Liver (tissue), 9 donors: ENCODE measurements around the gene CCL28. TPM values are rescaled to one million over a fixed set of nuclear protein-coding genes. Genes with fewer than 3 reads are reported as not detected.

Experiments
- DNase-seq: peaks from one replicate; pipeline ENCODE4 v3.0.0-alpha.2; 2017; ENCODE audit warnings: low spot score
- H3K27ac ChIP-seq, 2 donors: one replicate each; pipeline ENCODE4 v1.7.0; 2013; ENCODE audit warnings: inconsistent platforms in 2 of 2, low read length in 2 of 2, control low read depth in 1 of 2, low read depth in 1 of 2, mild to moderate bottlenecking in 1 of 2
- H3K27me3 ChIP-seq, 4 donors: one replicate each; pipeline versions ENCODE4 v1.6.1 to v1.7.0; 2013; ENCODE audit warnings: low read length in 3 of 4, inconsistent platforms in 1 of 4, mild to moderate bottlenecking in 1 of 4, moderate library complexity in 1 of 4; ENCODE audit not compliant: control insufficient read depth in 4 of 4, insufficient read depth in 4 of 4
- H3K36me3 ChIP-seq, 4 donors: one replicate each; pipeline versions ENCODE4 v1.6.1 to v1.7.0; 2013; ENCODE audit warnings: low read length in 3 of 4, mild to moderate bottlenecking in 3 of 4, low read depth in 1 of 4, moderate library complexity in 1 of 4; ENCODE audit not compliant: control insufficient read depth in 4 of 4, insufficient read depth in 3 of 4
- H3K4me1 ChIP-seq, 4 donors: one replicate each; pipeline versions ENCODE4 v1.6.1 to v1.7.0; 2013; ENCODE audit warnings: low read length in 3 of 4, mild to moderate bottlenecking in 3 of 4, moderate library complexity in 1 of 4; ENCODE audit not compliant: control insufficient read depth in 4 of 4, insufficient read depth in 4 of 4
- H3K4me3 ChIP-seq, 3 donors: one replicate each; pipeline versions ENCODE4 v1.6.1 to v1.7.0; 2013; ENCODE audit warnings: low read length in 3 of 3, control low read depth in 1 of 3, low read depth in 1 of 3, mild to moderate bottlenecking in 1 of 3
- H3K9ac ChIP-seq, 2 donors: one replicate each; pipeline ENCODE4 v1.7.0; 2013; ENCODE audit warnings: low read length in 2 of 2, mild to moderate bottlenecking in 2 of 2, moderate library complexity in 2 of 2, control low read depth in 1 of 2, low read depth in 1 of 2
- H3K9me3 ChIP-seq, 4 donors: one replicate each; pipeline versions ENCODE4 v1.6.1 to v1.7.0; 2013; ENCODE audit warnings: low read length in 3 of 4; ENCODE audit not compliant: control insufficient read depth in 4 of 4
- EGR1 ChIP-seq, 2 donors: IDR thresholded peaks; 2 replicates each; pipeline ENCODE4 v1.6.1; 2016 to 2018; ENCODE audit warnings: antibody characterized with exemption in 2 of 2, low read depth in 2 of 2
- FOXA1 ChIP-seq: IDR thresholded peaks from 2 replicates; pipeline ENCODE4 v1.6.1; 2016; ENCODE audit warnings: antibody characterized with exemption
- FOXA2 ChIP-seq: IDR thresholded peaks from 2 replicates; pipeline ENCODE4 v1.6.1; 2016; ENCODE audit warnings: antibody characterized with exemption
- GABPA ChIP-seq, 2 donors: IDR thresholded peaks in 1 of 2; conservative IDR thresholded peaks in 1 of 2; 2 replicates each; pipeline ENCODE4 v1.6.1; 2016; ENCODE audit warnings: antibody characterized with exemption in 2 of 2, mild to moderate bottlenecking in 1 of 2, moderate library complexity in 1 of 2
- HNF4A ChIP-seq, 2 donors: conservative IDR thresholded peaks; 2 replicates each; pipeline ENCODE4 v1.6.1; 2016; ENCODE audit warnings: antibody characterized with exemption in 2 of 2, mild to moderate bottlenecking in 2 of 2
- HNF4G ChIP-seq: IDR thresholded peaks from 2 replicates; pipeline ENCODE4 v1.6.1; 2016; ENCODE audit warnings: antibody characterized with exemption
- JUND ChIP-seq, 2 donors: IDR thresholded peaks; 2 replicates each; pipeline ENCODE4 v1.6.1; 2016; ENCODE audit warnings: antibody characterized with exemption in 2 of 2
- NR2F2 ChIP-seq: IDR thresholded peaks from 2 replicates; pipeline ENCODE4 v1.6.1; 2016; ENCODE audit warnings: antibody characterized with exemption
- RAD21 ChIP-seq, 2 donors: IDR thresholded peaks; 2 replicates each; pipeline ENCODE4 v1.6.1; 2016; ENCODE audit warnings: antibody characterized with exemption in 2 of 2, mild to moderate bottlenecking in 2 of 2
- RXRA ChIP-seq, 2 donors: IDR thresholded peaks; 2 replicates each; pipeline ENCODE4 v1.6.1; 2017 to 2018; ENCODE audit warnings: antibody characterized with exemption in 2 of 2, mild to moderate bottlenecking in 1 of 2
- SP1 ChIP-seq: IDR thresholded peaks from 2 replicates; pipeline ENCODE4 v1.6.1; 2018; ENCODE audit warnings: antibody characterized with exemption, mild to moderate bottlenecking
- TAF1 ChIP-seq: conservative IDR thresholded peaks from 2 replicates; pipeline ENCODE4 v1.6.1; 2016; ENCODE audit warnings: antibody characterized with exemption, mild to moderate bottlenecking
- YY1 ChIP-seq: IDR thresholded peaks from 2 replicates; pipeline ENCODE4 v1.6.1; 2016; ENCODE audit warnings: antibody characterized with exemption, mild to moderate bottlenecking
- WGBS: extraction: QIAGEN DNeasy Blood & Tissue Kit; methylation state at CpG from one replicate; pipeline ENCODE4 v1.1.7; 2013; 5-methylcytosine and 5-hydroxymethylcytosine counted together
- polyA plus RNA-seq, 2 donors: library from polyadenylated mRNA; stranded (reverse) in 1 of 2; unstranded in 1 of 2; fragments of 200-250 nt in 1 of 2; fragments of >200 nt in 1 of 2; fragmentation: Nextera tagmentation in 1 of 2; extraction: Ambion mirVana in 1 of 2; gene quantifications; one replicate each; pipeline versions ENCODE4 v1.2.1 to v1.2.3, GENCODE V29; 2013 to 2015
- total RNA-seq, 2 donors: library from RNA; depleted of rRNA; stranded (reverse); fragments of >200 nt; gene quantifications; one replicate each; pipeline ENCODE4 v1.2.3, GENCODE V29; 2014
- TF ChIP-seq, protein P1 (sequence below): IDR thresholded peaks from 2 replicates; pipeline ENCODE4 v1.6.1; 2016; ENCODE audit warnings: antibody characterized with exemption
- TF ChIP-seq, protein P2 (sequence below): IDR thresholded peaks from 2 replicates; pipeline ENCODE4 v1.6.1; 2016; ENCODE audit warnings: antibody characterized with exemption
- TF ChIP-seq, protein P3 (sequence below): fragments of 150-350 bp; IDR thresholded peaks from 2 replicates; pipeline ENCODE4 v1.5.1; 2017; ENCODE audit warnings: improper control_type of control experiment, low read depth, low read length; ENCODE audit not compliant: missing input control
- TF ChIP-seq, protein P4 (sequence below): IDR thresholded peaks from 2 replicates; pipeline ENCODE4 v1.6.1; 2016; ENCODE audit warnings: antibody characterized with exemption
- TF ChIP-seq, protein P5 (sequence below): IDR thresholded peaks from 2 replicates; pipeline ENCODE4 v1.6.1; 2016; ENCODE audit warnings: antibody characterized with exemption, mild to moderate bottlenecking
- donor health status: healthy.
- donor health status: healthy.
- donor health status: healthy.
- donor health status: healthy.
- donor health status: healthy.

CCL28 gene
- total and polyA plus RNA-seq, 4 donors, result 0.37 to 1.2 (median 0.81) TPM

DNA sequence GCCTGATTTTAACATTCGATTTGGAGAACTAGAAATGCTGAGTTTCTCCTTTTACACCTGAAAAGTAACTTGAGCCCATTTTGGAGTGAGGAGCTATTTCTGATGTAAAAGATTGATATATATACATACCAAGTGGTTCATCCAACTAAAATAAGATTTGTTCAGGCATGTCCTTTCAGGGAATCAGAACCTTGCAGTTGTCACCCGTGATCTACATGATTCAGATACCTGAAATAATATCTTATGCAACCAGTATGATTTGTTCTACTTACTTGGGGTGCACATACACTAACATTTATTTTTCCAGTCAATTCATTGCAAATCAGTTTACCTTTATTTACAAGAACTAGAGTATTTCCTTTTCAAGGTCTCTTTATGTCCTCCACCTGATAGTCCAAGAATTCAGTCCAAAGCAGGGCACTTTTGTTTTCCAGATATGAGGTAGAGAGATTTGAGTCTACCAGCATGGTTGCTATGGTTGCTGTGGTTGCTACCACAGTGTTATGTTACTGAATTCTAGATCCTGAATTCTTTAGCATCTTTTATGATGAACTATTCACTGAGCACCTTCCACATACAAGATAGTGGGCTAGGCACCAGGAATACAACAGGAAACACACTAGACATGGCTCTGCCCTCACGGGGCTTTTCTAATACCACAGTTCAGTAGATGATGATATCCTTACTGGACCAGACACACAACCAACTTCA is 49.3 kb downstream of the CCL28 start:
- TF ChIP-seq NR2F2 (no peak), FOXA2 (no peak), TAF1 (no peak), RXRA (IDR thresholded peaks at IDR 0.05) (no peak), JUND (IDR thresholded peaks at IDR 0.05) (no peak), SP1 (no peak), EGR1 (IDR thresholded peaks at IDR 0.05; ENCODE audit: low read depth in 2 of 2) (no peak), YY1 (no peak), HNF4G (no peak), FOXA1 (no peak), RAD21 (IDR thresholded peaks at IDR 0.05) (no peak), HNF4A (conservative IDR thresholded peaks at IDR 0.05) (no peak), GABPA (IDR thresholded peaks at IDR 0.05 in 1 of 2, conservative IDR thresholded peaks at IDR 0.05 in 1 of 2) (no peak)
- TF ChIP-seq, protein P1, sequence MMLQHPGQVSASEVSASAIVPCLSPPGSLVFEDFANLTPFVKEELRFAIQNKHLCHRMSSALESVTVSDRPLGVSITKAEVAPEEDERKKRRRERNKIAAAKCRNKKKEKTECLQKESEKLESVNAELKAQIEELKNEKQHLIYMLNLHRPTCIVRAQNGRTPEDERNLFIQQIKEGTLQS, result no peak
- TF ChIP-seq, protein P2, sequence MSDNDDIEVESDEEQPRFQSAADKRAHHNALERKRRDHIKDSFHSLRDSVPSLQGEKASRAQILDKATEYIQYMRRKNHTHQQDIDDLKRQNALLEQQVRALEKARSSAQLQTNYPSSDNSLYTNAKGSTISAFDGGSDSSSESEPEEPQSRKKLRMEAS, result no peak
- TF ChIP-seq, protein P3, sequence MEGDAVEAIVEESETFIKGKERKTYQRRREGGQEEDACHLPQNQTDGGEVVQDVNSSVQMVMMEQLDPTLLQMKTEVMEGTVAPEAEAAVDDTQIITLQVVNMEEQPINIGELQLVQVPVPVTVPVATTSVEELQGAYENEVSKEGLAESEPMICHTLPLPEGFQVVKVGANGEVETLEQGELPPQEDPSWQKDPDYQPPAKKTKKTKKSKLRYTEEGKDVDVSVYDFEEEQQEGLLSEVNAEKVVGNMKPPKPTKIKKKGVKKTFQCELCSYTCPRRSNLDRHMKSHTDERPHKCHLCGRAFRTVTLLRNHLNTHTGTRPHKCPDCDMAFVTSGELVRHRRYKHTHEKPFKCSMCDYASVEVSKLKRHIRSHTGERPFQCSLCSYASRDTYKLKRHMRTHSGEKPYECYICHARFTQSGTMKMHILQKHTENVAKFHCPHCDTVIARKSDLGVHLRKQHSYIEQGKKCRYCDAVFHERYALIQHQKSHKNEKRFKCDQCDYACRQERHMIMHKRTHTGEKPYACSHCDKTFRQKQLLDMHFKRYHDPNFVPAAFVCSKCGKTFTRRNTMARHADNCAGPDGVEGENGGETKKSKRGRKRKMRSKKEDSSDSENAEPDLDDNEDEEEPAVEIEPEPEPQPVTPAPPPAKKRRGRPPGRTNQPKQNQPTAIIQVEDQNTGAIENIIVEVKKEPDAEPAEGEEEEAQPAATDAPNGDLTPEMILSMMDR, result no peak
- TF ChIP-seq, protein P4, sequence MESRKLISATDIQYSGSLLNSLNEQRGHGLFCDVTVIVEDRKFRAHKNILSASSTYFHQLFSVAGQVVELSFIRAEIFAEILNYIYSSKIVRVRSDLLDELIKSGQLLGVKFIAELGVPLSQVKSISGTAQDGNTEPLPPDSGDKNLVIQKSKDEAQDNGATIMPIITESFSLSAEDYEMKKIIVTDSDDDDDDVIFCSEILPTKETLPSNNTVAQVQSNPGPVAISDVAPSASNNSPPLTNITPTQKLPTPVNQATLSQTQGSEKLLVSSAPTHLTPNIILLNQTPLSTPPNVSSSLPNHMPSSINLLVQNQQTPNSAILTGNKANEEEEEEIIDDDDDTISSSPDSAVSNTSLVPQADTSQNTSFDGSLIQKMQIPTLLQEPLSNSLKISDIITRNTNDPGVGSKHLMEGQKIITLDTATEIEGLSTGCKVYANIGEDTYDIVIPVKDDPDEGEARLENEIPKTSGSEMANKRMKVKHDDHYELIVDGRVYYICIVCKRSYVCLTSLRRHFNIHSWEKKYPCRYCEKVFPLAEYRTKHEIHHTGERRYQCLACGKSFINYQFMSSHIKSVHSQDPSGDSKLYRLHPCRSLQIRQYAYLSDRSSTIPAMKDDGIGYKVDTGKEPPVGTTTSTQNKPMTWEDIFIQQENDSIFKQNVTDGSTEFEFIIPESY, result no peak
- TF ChIP-seq, protein P5, sequence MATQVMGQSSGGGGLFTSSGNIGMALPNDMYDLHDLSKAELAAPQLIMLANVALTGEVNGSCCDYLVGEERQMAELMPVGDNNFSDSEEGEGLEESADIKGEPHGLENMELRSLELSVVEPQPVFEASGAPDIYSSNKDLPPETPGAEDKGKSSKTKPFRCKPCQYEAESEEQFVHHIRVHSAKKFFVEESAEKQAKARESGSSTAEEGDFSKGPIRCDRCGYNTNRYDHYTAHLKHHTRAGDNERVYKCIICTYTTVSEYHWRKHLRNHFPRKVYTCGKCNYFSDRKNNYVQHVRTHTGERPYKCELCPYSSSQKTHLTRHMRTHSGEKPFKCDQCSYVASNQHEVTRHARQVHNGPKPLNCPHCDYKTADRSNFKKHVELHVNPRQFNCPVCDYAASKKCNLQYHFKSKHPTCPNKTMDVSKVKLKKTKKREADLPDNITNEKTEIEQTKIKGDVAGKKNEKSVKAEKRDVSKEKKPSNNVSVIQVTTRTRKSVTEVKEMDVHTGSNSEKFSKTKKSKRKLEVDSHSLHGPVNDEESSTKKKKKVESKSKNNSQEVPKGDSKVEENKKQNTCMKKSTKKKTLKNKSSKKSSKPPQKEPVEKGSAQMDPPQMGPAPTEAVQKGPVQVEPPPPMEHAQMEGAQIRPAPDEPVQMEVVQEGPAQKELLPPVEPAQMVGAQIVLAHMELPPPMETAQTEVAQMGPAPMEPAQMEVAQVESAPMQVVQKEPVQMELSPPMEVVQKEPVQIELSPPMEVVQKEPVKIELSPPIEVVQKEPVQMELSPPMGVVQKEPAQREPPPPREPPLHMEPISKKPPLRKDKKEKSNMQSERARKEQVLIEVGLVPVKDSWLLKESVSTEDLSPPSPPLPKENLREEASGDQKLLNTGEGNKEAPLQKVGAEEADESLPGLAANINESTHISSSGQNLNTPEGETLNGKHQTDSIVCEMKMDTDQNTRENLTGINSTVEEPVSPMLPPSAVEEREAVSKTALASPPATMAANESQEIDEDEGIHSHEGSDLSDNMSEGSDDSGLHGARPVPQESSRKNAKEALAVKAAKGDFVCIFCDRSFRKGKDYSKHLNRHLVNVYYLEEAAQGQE, result no peak
- whole genome bisulfite sequencing, result 88% methylated on average over 3 of the region's 3 CpGs
- H3K4me3 ChIP-seq, result no peak overlapping the region
- H3K9ac ChIP-seq, result no peak overlapping the region
- H3K27ac ChIP-seq, result no peak overlapping the region
- no peaks in the 10 kb centered on the region for H3K27me3 ChIP-seq
- H3K36me3 ChIP-seq, result no peaks in the 10 kb centered on the region
- no peaks in the 10 kb centered on the region for H3K4me1 ChIP-seq
- DNase-seq, result no peak
- peaks cover 0 to 11% (median 2%) of the 10 kb centered on the region in 4 donors for H3K9me3 ChIP-seq
